Left renal pelvis (tissue), 4 donors: ENCODE results near the gene PIGN. TPM values are rescaled to one million over a fixed set of nuclear protein-coding genes. Genes with fewer than 3 reads are reported as not detected.
"Not testable (repeated sequence)": the region's sequence is repeated elsewhere in the genome, so short reads cannot be mapped to it uniquely, and the experiment has no call there.

ENCODE experiments used
- DNase-seq, 4 donors: peaks; one replicate each; pipeline ENCODE4 v3.0.0-alpha.2; 2013; ENCODE audit warnings: low read depth in 4 of 4, low spot score in 3 of 4
- polyA plus RNA-seq, 4 donors: library from polyadenylated mRNA; unstranded; fragments of 120-200 nt; gene quantifications; one replicate each; pipeline ENCODE4 v1.2.1, GENCODE V29; 2013; ENCODE audit not compliant: insufficient read length in 4 of 4

The PIGN gene
- polyA plus RNA-seq, 4 donors, result 22.3 to 40.1 (median 30.2) TPM

GRCh38 chr18:62069556-62069955 is 117.3 kb downstream of the PIGN start:
- DNase-seq, result no peak

GRCh38 chr18:62066102-62066818 is 120.6 kb downstream of the PIGN start:
- no peak for DNase-seq

- DNase-seq, result no peak
Observed at GRCh38 chr18:62064361-62064760, 122.5 kb downstream of the PIGN start.

DNA sequence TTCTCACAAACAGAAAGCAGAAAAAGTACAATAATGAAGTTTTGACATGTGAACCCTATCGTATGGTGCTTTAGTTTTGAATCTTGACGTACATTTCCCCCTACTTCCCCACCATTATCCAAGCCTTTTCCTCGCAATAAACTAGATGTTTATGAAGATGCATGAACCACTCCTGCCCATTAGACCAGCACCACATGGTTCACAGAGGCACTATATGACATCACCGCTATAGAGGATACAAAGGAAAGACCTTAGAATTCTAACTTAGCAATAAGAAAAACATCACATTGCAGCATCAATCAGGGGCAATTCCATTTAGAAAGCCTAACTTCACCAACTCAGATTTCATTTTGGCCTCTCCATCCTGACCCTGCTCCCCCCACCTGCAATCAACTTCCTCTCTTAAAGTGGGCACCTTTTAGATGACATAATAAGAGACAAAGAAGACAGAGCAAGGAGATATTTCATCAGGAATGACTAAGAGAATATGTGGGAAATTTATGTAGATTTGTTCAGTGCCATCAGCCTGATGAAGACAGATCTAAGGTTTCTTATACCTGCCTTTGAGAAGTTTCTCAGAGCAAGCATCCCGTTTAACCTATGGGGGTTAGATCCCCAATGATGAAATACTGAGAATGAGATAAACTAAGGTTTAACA is 124.9 kb downstream of the PIGN start:
- no peak for DNase-seq

GRCh38 chr18:62060820-62061219 is 126.0 kb downstream of the PIGN start:
- DNase-seq, result no peak

GRCh38 chr18:62054929-62055498 is 131.8 kb downstream of the PIGN start:
- no peak for DNase-seq

- DNase-seq, result no peak
Observed at GRCh38 chr18:62048279-62048678, 138.6 kb downstream of the PIGN start.

DNA sequence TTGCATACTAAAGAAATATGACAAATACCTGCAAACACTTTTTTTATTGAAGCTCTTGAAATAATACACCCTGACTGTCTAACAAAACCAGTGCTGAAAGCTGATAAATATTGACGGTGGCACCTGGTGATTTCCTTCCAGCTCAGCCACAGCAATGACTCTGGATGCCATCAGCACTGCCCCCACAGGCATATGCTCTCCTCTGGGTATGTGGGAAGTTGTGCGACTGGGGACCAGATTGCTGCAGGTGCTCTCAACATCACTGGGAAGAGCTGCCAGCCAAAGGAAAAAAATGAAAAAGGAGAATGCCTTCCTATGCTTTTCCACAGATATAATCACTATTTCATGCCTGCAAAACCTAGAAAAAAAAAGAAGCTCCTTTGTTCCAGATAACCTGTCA is 141.5 kb downstream of the PIGN start:
- no peak for DNase-seq

DNA sequence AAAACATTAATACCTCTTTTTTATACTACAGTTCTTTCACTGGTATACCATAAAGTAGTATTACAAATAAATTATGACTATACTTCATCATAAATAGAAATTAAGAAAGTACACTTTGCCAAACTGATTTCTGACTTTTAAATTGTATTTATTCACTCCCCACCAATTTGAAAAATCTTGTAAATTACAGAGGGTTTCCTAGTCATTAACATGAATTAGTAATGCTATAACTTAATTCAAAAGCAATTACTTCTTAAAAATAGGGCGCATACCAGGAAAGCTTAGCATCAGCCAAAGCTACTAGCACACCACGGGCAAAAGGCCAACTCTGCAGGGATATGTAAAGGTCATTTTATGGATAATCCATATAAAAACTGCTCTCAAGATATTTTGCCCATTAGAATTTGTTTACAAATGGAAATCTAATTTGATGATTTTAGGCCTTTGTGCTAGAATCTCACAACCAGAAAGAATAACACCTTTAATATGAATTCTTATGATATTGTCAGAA is 142.3 kb downstream of the PIGN start:
- DNase-seq, result no peak

GRCh38 chr18:62037989-62038778 is 148.7 kb downstream of the PIGN start:
- DNase-seq, result no peak

DNA sequence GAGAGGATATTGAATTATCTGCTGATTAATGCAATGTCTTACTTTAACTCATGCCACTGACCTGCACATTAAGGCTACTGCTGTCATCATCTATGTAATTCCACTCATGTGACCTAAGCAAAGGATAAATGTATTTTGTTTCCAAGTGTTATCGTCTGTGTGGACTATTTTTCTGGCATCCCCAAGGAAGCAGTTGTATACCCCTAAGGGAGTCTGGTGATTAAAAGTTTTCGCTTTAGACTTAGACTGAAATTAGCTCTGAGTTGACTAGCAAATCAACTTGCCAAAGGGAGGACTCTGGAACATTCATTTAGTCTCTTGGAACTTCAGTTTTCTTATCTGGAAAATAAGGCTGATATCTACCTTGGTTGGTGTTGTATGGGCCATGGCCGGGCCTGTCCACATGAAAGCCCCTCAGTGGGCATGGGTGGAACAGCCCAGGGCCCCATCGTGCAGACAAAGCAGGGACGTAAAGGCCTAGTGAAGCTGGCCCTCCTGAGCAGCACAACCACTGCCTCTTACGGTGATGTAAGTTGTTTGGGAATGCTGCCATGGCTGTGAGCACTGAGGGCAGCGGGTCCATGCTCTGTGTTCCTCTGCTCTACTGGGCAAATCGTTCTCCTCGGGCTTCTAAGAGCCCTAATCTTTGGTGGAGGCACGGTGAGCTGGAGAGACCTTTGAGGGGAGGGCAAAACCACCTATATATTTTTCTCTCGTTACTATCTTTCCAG is 149.7 kb downstream of the PIGN start:
- DNase-seq, result no peak

DNA sequence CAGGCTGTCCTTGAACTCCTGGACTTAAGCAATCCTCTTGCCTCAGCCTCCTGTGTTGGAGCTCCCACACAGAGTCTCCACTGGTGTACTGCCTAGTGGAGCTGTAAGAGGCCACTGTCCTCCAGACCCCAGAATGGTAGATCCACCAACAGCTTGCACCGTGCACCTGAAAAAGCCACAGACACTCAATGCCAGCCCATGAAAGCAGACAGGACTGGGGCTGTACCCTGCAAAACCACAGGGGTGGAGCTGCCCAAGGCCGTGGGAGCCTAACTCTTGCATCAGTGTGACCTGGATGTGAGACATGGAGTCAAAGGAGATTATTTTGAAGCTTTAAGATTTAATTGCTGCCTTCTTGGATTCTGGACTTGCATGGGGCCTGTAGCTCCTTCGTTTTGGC is 152.6 kb downstream of the PIGN start:
- not testable (repeated sequence) for DNase-seq

DNA sequence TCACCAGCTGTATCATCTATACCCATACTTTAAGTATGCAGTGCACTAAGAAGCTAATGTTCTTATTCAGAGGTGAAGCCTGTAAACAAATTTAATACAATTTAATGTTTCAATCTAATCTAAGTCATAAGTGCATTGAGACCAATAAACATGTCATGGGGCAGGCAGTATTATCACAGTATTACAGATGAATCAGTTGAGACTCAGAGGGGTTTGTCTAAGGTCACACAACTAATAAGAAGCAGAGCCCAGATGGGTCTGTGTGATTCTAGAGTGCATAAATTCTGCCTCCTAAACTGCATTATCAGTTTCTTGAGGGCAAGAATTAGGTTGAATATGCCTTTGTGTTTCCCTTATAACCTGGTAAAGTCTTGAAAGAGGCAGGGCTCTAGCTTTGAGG is 153.1 kb downstream of the PIGN start:
- DNase-seq, result no peak

DNA sequence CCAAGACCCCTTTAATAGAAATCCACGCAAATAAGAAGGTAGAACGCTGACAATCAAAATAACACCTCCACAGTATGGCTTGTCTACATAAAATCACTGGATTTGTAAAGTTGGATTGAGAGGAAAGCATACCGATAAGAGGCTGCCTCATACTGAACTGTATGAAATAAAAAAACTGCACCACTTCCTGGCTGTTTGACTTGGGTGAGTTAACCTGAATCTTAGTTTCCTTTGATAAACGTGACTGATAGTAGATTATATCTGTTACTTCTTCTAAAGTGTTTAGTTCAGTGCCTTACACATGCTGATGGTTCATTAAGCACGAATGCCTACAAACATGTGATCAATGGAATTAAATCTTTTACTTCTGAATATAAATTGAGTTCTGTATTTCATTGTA is 153.6 kb downstream of the PIGN start:
- no peak for DNase-seq

DNA sequence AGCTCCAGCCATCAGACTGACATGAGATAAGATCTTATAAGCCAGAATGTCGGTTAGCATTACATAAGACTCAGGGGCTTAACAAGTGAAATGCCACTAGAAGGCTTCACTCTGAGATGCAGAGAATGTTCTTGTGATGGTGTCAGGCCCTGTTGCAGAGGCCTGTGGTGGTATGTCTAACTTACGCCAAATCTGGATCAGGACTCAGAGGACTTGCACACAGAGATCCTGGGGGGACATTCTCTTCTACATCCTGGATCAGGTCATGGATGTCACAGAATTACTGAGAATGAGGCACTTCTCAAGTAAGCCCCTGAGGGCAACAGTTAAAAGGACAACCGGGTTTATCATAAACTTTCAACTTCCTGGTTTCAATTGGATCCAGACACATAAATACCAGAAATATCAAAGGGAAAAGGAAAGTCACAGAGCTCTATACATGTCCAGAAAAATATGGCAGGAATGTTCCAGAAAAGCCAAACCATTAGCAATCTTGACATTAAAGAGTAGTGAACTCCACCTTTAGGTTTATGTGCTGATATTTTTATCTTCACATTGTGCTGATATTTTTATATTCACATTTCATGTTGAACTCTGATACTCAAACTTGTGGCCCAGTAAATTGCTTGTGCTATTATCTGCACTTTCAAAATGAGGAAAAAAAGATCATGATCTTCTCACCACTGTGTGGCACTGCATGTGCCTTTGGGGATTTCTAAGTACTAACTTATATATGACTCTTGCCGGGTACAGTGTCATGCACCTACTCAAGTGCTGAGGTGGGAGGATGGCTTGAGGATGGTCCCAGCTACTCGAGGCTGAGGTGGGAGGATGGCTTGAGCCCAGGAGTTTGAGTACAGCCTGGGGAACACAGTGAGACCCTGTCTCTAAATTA is 156.5 kb downstream of the PIGN start:
- DNase-seq, result no peak

DNA sequence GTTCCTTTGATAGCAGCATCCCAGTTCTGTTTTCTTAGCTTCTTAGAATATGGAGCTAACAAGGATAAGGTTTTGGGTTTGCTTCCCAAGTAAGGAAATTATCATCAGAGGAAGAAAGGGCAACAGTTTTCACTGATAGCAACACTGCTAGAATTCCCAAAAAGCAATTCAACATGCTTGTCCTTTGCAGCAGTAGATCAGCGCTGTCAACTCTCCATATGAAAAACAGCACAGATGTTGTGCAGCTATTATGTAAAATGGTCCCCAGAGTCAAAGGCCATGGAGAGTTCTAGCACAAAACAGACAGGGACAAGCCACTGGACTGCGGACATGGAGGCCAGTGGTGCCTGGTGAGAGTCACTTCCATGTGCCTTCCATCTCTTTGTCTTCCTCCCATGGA is 158.1 kb downstream of the PIGN start:
- DNase-seq, result no peak

- DNase-seq, result no peak
Observed at GRCh38 chr18:62027914-62028520, 158.8 kb downstream of the PIGN start.

DNA sequence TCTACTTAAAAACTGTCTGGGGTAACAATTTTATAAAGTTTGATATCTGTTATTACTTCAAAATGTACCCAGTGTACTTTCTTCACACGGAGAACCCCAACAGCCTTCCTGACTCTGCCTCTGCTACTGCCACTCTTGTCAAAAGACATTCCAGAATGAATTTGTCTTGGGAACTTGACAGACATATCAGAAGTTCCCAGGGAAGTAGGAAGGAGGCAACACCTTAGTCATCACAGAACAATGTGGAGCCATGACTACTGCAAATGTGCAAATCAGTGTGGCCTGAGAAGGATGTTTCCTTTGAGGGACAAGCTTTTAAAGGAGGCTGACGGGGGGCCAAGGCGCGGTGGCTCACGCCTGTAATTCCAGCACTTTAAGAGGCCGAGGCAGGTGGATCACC is 160.3 kb downstream of the PIGN start:
- DNase-seq, result no peak

DNA sequence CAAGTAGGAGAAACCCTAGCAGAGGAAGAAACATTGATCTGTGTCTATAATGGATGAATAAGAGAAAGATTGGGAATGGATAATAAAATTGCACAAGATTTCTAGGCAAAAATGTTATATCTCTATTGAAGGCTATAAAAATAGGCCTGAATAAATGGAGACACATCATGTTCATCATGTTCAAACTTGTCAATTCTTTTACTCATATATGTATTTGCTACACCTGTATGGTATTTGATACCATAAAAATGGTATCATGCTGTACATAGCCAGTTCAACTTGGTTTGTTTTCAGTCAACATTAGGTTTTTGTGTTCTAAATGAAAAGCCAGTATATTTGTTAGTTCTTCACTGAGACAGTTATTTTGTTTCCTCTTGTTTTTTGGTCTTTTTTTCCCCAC is 161.9 kb downstream of the PIGN start:
- no peak for DNase-seq
